Pancreas (tissue), 10 donors: ENCODE results near the gene THRAP3. TPM values are rescaled to one million over a fixed set of nuclear protein-coding genes. Genes with fewer than 3 reads are reported as not detected.
A peak's percentile ranks its signal among the peaks of the same experiment; 100 is the strongest.

ENCODE experiments used
- ATAC-seq, 4 donors: fragments of 200-7000 bp; cut with Tn5 transposase; one replicate each; pipeline versions ENCODE4 v1.8.0 to v1.9.1; 2020; ENCODE audit warnings: mild to moderate bottlenecking in 4 of 4, moderate library complexity in 4 of 4
- DNase-seq, 6 donors: peaks; one replicate each; pipeline ENCODE4 v3.0.0-alpha.2; 2020
- FAIRE-seq: peaks from 2 replicates; lab custom pipeline; 2012; peaks lifted over from hg19 to GRCh38; lab: Jason Lieb, UNC
- H3K27ac ChIP-seq, 4 donors: fragments of 200-600 bp; sonication (generic); 1 replicate in 3 of 4; 2 replicates in 1 of 4; pipeline versions ENCODE4 v1.5.0 to v1.8.0; 2020
- H3K27me3 ChIP-seq, 4 donors: fragments of 200-600 bp; one replicate each; pipeline ENCODE4 v1.8.0; 2021
- H3K36me3 ChIP-seq, 3 donors: fragments of 200-600 bp; sonication (generic) in 1 of 3; one replicate each; pipeline versions ENCODE4 v1.5.0 to v1.8.0; 2020 to 2021
- H3K4me1 ChIP-seq, 3 donors: fragments of 200-600 bp; one replicate each; pipeline ENCODE4 v1.8.0; 2021
- H3K4me3 ChIP-seq, 4 donors: fragments of 200-600 bp; sonication (generic) in 2 of 4; one replicate each; pipeline versions ENCODE4 v1.5.0 to v1.8.0; 2020 to 2021
- H3K9me3 ChIP-seq, 4 donors: fragments of 200-600 bp; one replicate each; pipeline ENCODE4 v1.8.0; 2021
- WGBS, 2 donors: extraction: QIAGEN DNeasy Blood & Tissue Kit; methylation state at CpG; one replicate each; pipeline ENCODE4 v1.1.7; 2013; 5-methylcytosine and 5-hydroxymethylcytosine counted together
- intact Hi-C, 3 donors: fragments of 100-400 bp; cut with DNase I; formaldehyde crosslinking; loops; one replicate each; pipeline versions ENCODE4 v1.11.1 to v1.14.2; 2022
- polyA plus RNA-seq, 2 donors: library from polyadenylated mRNA; stranded (reverse); fragments of 200-250 nt; gene quantifications; one replicate each; pipeline ENCODE4 v1.2.3, GENCODE V29; 2013
- total RNA-seq, 6 donors: library from RNA; stranded (reverse); fragmentation: NEBNext Ultra II Directional in 4 of 6; extraction: Animal tissue kit (Norgen Biotek cat#: 25700) in 4 of 6; gene quantifications; one replicate each; pipeline versions ENCODE4 v1.2.1 to v1.2.4, GENCODE V29; 2021 to 2023
- TF ChIP-seq, protein P1 (sequence below), 4 donors: fragments of 200-600 bp; sonication (generic) in 3 of 4; IDR thresholded peaks; one replicate each; pipeline versions ENCODE4 v1.5.0 to v1.8.0; 2021; ENCODE audit warnings: antibody characterized with exemption in 4 of 4
- donor health status: healthy with polysubstance abuse.
- donor health status: DM: no; HTN: no; CAD: no; lungs with moderate emphysema.
- donor health status: DM: no; HTN: no; CAD: no.
- donor health status: control.
- donor health status: control.
- donor health status: Bipolar disorder and iron deficiency.
- donor health status: DM: yes; HTN: yes; CAD: no.
- donor health status: DM: no; HTN: no; CAD: no.
- donor health status: DM: no; HTN: no; CAD: no.
- donor health status: DM: yes; HTN: yes; CAD: no.

Gene THRAP3
- total and polyA plus RNA-seq, 8 donors: 17.0 to 54.7 (median 29.9) TPM

GRCh38 chr1:36284517-36284916, 60.3 kb downstream of the THRAP3 start:
- Histone ChIP-seq H3K4me3 (no peak overlapping the region), H3K27me3 (no peaks in the 10 kb centered on the region), H3K36me3 (peaks cover 0 to 43% (median 25%) of the 10 kb centered on the region in 3 donors), H3K9me3 (no peaks in the 10 kb centered on the region), H3K27ac (no peak overlapping the region), H3K4me1 (peaks cover 0 to 6% (median 4%) of the 10 kb centered on the region in 3 donors)
- intact Hi-C loops: loop anchor here in 1 of 3 donors (10.0 kb wide), 1 partner anchor 190 kb away; no protein-coding TSS in a partner anchor
- DNase-seq (no peak), ATAC-seq (no peak), FAIRE-seq (no peak)
- TF ChIP-seq, protein P1, sequence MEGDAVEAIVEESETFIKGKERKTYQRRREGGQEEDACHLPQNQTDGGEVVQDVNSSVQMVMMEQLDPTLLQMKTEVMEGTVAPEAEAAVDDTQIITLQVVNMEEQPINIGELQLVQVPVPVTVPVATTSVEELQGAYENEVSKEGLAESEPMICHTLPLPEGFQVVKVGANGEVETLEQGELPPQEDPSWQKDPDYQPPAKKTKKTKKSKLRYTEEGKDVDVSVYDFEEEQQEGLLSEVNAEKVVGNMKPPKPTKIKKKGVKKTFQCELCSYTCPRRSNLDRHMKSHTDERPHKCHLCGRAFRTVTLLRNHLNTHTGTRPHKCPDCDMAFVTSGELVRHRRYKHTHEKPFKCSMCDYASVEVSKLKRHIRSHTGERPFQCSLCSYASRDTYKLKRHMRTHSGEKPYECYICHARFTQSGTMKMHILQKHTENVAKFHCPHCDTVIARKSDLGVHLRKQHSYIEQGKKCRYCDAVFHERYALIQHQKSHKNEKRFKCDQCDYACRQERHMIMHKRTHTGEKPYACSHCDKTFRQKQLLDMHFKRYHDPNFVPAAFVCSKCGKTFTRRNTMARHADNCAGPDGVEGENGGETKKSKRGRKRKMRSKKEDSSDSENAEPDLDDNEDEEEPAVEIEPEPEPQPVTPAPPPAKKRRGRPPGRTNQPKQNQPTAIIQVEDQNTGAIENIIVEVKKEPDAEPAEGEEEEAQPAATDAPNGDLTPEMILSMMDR (IDR thresholded peaks at IDR 0.05): no peak
- 64 to 90% methylated on average over 1 of the region's 1 CpG for WGBS, 2 donors

GRCh38 chr1:36285443-36286101, 61.3 kb downstream of the THRAP3 start:
- FAIRE-seq (peak; percentile 78), DNase-seq (peak in 3 of 6 donors; percentile 60 to 68 (median 62)), ATAC-seq (peak; percentile 87 to 95 (median 92))
- Histone ChIP-seq H3K9me3 (no peaks in the 10 kb centered on the region), H3K4me1 (no peaks in the 10 kb centered on the region), H3K36me3 (peaks cover 0 to 51% (median 34%) of the 10 kb centered on the region in 3 donors), H3K27ac (peak overlapping the region in 1 of 4 donors; percentile 25), H3K4me3 (no peak overlapping the region), H3K27me3 (no peaks in the 10 kb centered on the region)
- TF ChIP-seq, protein P1 (IDR thresholded peaks at IDR 0.05): peak; percentile 44 to 64 (median 56)
- 40 to 42% methylated on average over 7 of the region's 7 CpGs for WGBS, 2 donors
- intact Hi-C loops: loop anchor here in 2 of 3 donors (5.0 to 10.0 kb wide), 2 partner anchors 188 to 191 kb away; no protein-coding TSS in a partner anchor

GRCh38 chr1:36286802-36287201, 62.6 kb downstream of the THRAP3 start:
- TF ChIP-seq, protein P1 (IDR thresholded peaks at IDR 0.05): no peak
- Histone ChIP-seq H3K4me3 (no peak overlapping the region), H3K9me3 (no peaks in the 10 kb centered on the region), H3K36me3 (peaks cover 0 to 61% (median 45%) of the 10 kb centered on the region in 3 donors), H3K27me3 (no peaks in the 10 kb centered on the region), H3K27ac (no peak overlapping the region), H3K4me1 (no peaks in the 10 kb centered on the region)
- 89 to 92% methylated on average over 13 of the region's 13 CpGs for WGBS, 2 donors
- FAIRE-seq: no peak
- no peak for ATAC-seq
- intact Hi-C loops: loop anchor here in 2 of 3 donors (5.0 to 10.0 kb wide), 2 partner anchors 190 to 192 kb away; no protein-coding TSS in a partner anchor
- no peak for DNase-seq

- TF ChIP-seq, protein P1 (IDR thresholded peaks at IDR 0.05): no peak
- H3K27me3 ChIP-seq: no peaks in the 10 kb centered on the region
- FAIRE-seq (no peak), DNase-seq (no peak), ATAC-seq (no peak)
- H3K4me1 ChIP-seq: no peaks in the 10 kb centered on the region
- peaks cover 0 to 65% (median 50%) of the 10 kb centered on the region in 3 donors for H3K36me3 ChIP-seq
- 88 to 94% methylated on average over 5 of the region's 5 CpGs for WGBS, 2 donors
- no peaks in the 10 kb centered on the region for H3K9me3 ChIP-seq
- no peak overlapping the region for H3K27ac ChIP-seq
- intact Hi-C loops: loop anchor here in 2 of 3 donors (5.0 to 10.0 kb wide), 2 partner anchors 190 to 193 kb away; no protein-coding TSS in a partner anchor
- H3K4me3 ChIP-seq: no peak overlapping the region
These were observed 63.4 kb downstream of the THRAP3 start for GRCh38 chr1:36287595-36287994.

DNA sequence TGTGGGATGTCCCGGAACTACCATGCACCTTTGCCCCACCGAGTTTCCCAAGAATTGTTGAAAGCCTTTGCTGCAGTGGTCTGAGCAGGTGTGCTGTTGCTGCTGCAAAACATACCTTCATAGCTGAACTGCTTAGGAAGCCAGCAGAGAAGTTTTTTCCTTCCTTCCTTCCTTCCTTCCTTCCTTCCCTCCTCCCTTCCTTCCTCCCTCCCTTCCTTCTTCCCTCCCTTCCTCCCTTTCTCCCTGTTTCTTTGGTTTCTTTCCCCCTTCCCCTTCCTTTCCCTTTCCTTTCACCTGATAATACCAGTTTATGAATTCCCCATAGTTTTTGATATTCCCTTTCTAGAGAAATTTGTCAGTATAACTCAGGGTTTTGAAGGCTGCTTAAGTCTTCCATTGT, 71.1 kb downstream of the THRAP3 start:
- intact Hi-C loops: no loop called here
- H3K9me3 ChIP-seq: no peaks in the 10 kb centered on the region
- no peak overlapping the region for H3K4me3 ChIP-seq
- no peaks in the 10 kb centered on the region for H3K27me3 ChIP-seq
- no peak for DNase-seq
- WGBS, 2 donors: 93 to 100% methylated on average over 2 of the region's 2 CpGs
- peaks cover 0 to 2% (median 0%) of the 10 kb centered on the region in 3 donors for H3K4me1 ChIP-seq
- ATAC-seq: no peak
- no peak overlapping the region for H3K27ac ChIP-seq
- peaks cover 0 to 54% (median 21%) of the 10 kb centered on the region in 3 donors for H3K36me3 ChIP-seq
- TF ChIP-seq, protein P1 (IDR thresholded peaks at IDR 0.05): no peak
- no peak for FAIRE-seq
